HT-29 (cell line): ENCODE data around the gene ADAMTS7. TPM values are rescaled to one million over a fixed set of nuclear protein-coding genes. Genes with fewer than 3 reads are reported as not detected.

Experiments used
- DNase-seq: peaks from one replicate; pipeline ENCODE4 v3.0.0-alpha.2; 2015; ENCODE audit warnings: low spot score
- small RNA-seq: library from RNA; depleted of rRNA; stranded (forward); fragments of <200 nt; gene quantifications from one replicate; pipeline ENCODE3, GENCODE V24; 2014
- total RNA-seq: library from RNA; depleted of rRNA; stranded (reverse); fragments of >200 nt; shearing (Covaris generic); gene quantifications from 2 replicates; pipeline ENCODE4 v1.2.3, GENCODE V29; 2014; rRNA removed

ADAMTS7 gene
- total RNA-seq, 1 experiment from 2014 or later, result 0.69 TPM

GRCh38 chr15:78726870-78727551 lies 84.3 kb downstream of the ADAMTS7 start:
- DNase-seq, result peak; percentile 86

DNA sequence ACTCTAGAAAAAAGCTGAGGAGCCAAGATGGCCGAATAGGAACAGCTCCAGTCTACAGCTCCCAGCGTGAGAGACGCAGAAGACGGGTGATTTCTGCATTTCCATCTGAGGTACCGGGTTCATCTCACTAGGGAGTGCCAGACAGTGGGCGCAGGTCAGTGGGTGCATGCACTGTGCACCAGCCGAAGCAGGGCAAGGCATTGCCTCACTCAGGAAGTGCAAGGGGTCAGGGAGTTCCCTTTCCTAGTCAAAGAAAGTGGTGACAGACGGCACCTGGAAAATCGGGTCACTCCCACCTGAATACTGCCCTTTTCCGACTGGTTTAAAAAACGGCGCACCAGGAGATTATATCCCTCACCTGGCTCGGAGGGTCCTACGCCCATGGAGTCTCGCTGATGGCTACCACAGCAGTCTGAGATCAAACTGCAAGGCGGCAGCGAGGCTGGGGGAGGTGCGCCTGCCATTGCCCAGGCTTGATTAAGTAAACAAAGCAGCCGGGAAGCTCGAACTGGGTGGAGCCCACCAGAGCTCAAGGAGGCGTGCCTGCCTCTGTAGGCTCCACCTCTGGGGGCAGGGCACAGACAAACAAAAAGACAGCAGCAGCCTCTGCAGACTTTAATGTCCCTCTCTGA lies 91.3 kb downstream of the ADAMTS7 start:
- DNase-seq, result peak; percentile 61

GRCh38 chr15:78718837-78719236 lies 92.4 kb downstream of the ADAMTS7 start:
- no peak for DNase-seq

DNA sequence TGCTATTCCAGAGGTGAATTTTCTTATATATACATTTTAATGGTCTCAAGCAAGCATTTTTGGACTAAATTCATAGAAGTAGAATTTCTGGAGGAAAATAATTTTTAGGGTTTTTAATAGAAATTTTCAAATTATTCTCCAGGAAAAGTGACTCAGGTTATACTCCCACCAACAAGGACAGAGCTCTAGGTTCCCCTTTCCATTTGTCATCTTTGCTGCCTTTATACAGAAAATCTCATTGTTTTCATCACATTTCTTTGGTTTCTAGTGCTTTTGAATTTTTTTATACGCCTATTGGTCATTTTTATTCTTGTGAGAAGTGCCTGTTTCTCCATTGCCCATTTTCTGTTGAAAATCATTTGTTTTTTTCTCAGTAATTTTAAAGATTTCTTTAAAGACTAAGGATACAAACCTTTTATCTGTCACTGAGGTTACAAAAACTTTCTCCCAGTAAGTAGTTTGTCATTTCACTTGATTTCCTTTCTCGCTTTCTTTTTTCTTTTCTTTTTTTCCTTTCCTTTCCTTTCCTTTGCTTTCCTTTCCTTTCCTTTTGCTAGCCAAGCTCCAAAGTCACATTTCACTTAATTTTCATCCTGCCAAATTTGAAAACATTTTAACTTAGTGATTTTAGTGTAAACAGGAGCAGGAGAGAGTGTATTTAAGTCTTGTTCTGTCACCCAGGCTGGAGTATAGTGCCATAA lies 93.2 kb downstream of the ADAMTS7 start:
- DNase-seq, result no peak

DNA sequence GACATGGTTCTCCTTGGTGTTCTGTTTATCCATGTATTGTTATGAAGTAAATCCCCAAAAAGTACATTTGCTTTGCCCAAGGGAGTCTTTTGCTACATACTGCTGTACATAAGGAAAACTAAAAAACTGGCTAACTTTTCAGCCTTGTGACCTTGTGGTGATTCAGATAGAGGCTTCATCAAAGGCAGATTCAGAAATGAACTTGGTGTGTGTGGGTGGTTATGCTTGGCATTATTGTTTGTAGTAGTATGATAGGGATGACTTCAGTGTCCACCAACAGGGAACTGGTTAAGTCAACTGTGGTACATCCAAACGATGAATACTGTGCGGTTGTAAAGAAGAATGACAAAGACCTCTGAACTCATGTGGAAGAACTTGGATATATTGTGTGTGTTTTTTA lies 94.6 kb downstream of the ADAMTS7 start:
- no peak for DNase-seq

- no peak for DNase-seq
These were observed 95.3 kb downstream of the ADAMTS7 start for GRCh38 chr15:78715930-78716329.

DNA sequence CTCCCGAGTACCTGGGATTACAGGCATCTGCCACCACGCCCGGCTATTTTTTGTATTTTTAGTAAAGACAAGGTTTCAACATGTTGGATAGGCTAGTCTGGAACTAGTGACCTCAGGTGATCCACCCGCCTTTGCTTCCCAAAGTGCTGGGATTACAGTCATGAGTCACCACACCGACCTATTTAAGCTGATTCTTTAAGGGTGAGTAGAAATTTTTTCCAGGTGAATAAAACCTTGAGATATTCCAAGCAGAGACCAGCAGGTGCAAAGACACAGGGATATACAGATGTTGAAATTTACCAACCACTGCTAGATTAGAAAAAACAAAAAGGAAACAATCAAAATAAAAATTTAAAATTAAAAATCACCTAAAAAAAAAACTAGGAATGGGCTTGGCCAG lies 95.8 kb downstream of the ADAMTS7 start:
- DNase-seq, result no peak

GRCh38 chr15:78714890-78715289 lies 96.4 kb downstream of the ADAMTS7 start:
- DNase-seq, result peak; percentile 28

- DNase-seq, result no peak
These were observed 98.3 kb downstream of the ADAMTS7 start for GRCh38 chr15:78712797-78713515.

DNA sequence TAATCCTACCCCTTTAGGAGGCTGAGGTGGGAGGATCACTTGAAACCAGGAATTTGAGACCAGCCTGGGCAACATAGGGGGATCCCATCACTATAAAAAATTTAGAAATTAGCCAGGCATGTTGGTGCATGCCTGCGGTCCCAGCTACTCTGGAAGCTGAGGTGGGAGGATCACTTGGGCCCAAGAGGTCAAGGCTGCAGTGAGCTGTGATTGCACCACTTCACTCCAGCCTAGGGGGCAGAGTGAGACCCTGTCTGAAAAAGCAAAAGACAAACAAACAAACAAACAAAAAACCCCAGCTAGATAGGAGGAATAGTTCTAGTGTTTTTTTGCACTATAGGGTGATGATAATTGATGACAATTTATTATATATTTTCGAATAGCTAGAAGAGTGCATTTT lies 99.6 kb downstream of the ADAMTS7 start:
- no peak for DNase-seq

- peak; percentile 87 for DNase-seq
These were observed 101.9 kb downstream of the ADAMTS7 start for GRCh38 chr15:78709263-78709882.

Small RNA genes lying within 50 kb of the gene (small RNA-seq; reads per million reads assigned to genes)
- gene AC022748.3, result not detected

Other genes starting within 250 kb of the ADAMTS7 start
- gene CHRNA5, start 245.9 kb downstream of the ADAMTS7 start, total RNA-seq, result 14.3 and 14.9 TPM in 2 replicates
- gene CHRNA3, start 190.5 kb downstream of the ADAMTS7 start, total RNA-seq, result not detected in 2 replicates
- 0.03 TPM in 1 of 2 replicates, not detected in the other for gene CHRNB4, start 170.3 kb downstream of the ADAMTS7 start, total RNA-seq
- 135 and 142 TPM in 2 replicates for gene MORF4L1, start 61.4 kb upstream of the ADAMTS7 start, total RNA-seq
- 492 and 536 TPM in 2 replicates for gene CTSH, start 133.6 kb upstream of the ADAMTS7 start, total RNA-seq